Measurements from ENCODE around the gene RHBDD3. TPM values are rescaled to one million over a fixed set of nuclear protein-coding genes. Genes with fewer than 3 reads are reported as not detected.

The RHBDD3 gene
- total RNA-seq, 3 donors from 2014 or later (not counting 1 experiment from before 2014, with no cell fraction given): 16.6 to 20.9 (median 17.9) TPM

- H3K27ac ChIP-seq (ENCODE audit: low read length): no peak overlapping the region
- Mint-ChIP-seq H3K27me3 (ENCODE audit: low read depth in 2 of 2) (no peaks in the 10 kb centered on the region), H3K36me3 (no peaks in the 10 kb centered on the region), H3K4me3 (no peak overlapping the region), H3K9me3 (peaks cover 0 to 3% of the 10 kb centered on the region in 2 donors), H3K27ac (no peak overlapping the region), H3K4me1 (no peaks in the 10 kb centered on the region)
- no peaks in the 10 kb centered on the region for H3K9me3 ChIP-seq (ENCODE audit: control insufficient read depth, insufficient read depth, low read length)
- no peaks in the 10 kb centered on the region for H3K36me3 ChIP-seq (ENCODE audit: control insufficient read depth, insufficient read depth, low read length)
- DNase-seq (no peak), ATAC-seq (no peak)
- intact Hi-C loops (cut with micrococcal nuclease): no loop called here
- TF ChIP-seq, protein P1, sequence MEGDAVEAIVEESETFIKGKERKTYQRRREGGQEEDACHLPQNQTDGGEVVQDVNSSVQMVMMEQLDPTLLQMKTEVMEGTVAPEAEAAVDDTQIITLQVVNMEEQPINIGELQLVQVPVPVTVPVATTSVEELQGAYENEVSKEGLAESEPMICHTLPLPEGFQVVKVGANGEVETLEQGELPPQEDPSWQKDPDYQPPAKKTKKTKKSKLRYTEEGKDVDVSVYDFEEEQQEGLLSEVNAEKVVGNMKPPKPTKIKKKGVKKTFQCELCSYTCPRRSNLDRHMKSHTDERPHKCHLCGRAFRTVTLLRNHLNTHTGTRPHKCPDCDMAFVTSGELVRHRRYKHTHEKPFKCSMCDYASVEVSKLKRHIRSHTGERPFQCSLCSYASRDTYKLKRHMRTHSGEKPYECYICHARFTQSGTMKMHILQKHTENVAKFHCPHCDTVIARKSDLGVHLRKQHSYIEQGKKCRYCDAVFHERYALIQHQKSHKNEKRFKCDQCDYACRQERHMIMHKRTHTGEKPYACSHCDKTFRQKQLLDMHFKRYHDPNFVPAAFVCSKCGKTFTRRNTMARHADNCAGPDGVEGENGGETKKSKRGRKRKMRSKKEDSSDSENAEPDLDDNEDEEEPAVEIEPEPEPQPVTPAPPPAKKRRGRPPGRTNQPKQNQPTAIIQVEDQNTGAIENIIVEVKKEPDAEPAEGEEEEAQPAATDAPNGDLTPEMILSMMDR (IDR thresholded peaks at IDR 0.05): no peak
- H3K4me3 ChIP-seq (ENCODE audit: low read length): no peak overlapping the region
- 86% methylated on average over 1 of the region's 1 CpG for WGBS (ENCODE audit: insufficient coverage)
- no peaks in the 10 kb centered on the region for H3K4me1 ChIP-seq (ENCODE audit: control insufficient read depth, insufficient read depth, low read length)
- no peaks in the 10 kb centered on the region for H3K27me3 ChIP-seq (ENCODE audit: control insufficient read depth, insufficient read depth, low read length)
These were observed 34.4 kb downstream of the RHBDD3 start for GRCh38 chr22:29233277-29233877.

- Histone ChIP-seq H3K27ac (ENCODE audit: low read length) (no peak overlapping the region), H3K27me3 (ENCODE audit: control insufficient read depth, insufficient read depth, low read length) (no peaks in the 10 kb centered on the region), H3K36me3 (ENCODE audit: control insufficient read depth, insufficient read depth, low read length) (no peaks in the 10 kb centered on the region), H3K9me3 (ENCODE audit: control insufficient read depth, insufficient read depth, low read length) (no peaks in the 10 kb centered on the region), H3K4me1 (ENCODE audit: control insufficient read depth, insufficient read depth, low read length) (no peaks in the 10 kb centered on the region), H3K4me3 (ENCODE audit: low read length) (no peak overlapping the region)
- DNase-seq: no peak
- ATAC-seq: no peak
- Mint-ChIP-seq H3K9me3 (peaks cover 0 to 3% of the 10 kb centered on the region in 2 donors), H3K36me3 (no peaks in the 10 kb centered on the region), H3K4me3 (no peak overlapping the region), H3K27ac (no peak overlapping the region), H3K27me3 (ENCODE audit: low read depth in 2 of 2) (no peaks in the 10 kb centered on the region), H3K4me1 (no peaks in the 10 kb centered on the region)
- intact Hi-C loops (cut with micrococcal nuclease): no loop called here
- TF ChIP-seq, protein P1 (IDR thresholded peaks at IDR 0.05): no peak
- 84% methylated on average over 22 of the region's 22 CpGs for WGBS (ENCODE audit: insufficient coverage)
These were observed 35.5 kb downstream of the RHBDD3 start for GRCh38 chr22:29231971-29232959.

DNA sequence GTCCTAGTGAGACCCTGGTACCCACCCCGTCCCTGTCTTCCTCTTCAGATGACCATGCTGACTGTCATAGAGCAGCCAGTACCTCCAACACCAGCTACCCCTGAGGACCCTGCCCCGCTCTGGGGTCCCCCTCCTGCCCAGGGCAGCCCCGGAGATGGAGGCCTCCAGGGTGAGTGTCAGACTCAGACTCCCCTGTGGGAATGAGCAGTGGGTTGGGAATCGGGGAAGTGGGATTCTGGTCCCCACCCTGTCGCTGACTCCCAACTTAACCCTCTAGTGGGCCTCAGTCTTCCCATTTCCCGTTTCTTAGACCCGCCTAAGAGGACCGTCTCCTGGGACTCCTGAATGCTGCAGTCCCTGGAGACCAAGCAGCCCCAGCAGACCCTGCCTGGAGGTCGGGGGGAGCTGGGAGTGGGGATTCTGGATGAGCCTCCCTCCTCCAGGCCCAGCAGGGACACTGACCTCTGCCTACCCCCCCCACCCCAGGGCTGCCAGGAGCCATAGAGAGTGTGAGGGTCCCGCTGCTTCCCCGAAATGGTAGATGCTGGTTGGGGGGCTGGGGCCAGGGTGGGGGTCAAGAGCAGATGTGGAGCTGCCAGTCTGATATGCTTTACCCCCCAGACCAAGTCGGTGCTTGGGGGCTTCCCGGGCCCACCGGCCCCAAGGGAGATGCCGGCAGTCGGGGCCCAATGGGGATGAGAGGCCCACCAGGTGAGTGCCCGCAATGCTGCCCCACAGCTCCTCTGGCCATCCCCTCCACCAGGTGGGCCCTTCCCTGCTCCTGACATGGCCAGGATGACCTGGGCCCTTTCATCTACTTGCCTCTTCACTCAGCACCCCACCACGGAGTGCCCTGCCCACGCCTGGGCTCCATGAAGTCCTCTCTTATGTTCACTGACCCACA is 36.6 kb downstream of the RHBDD3 start:
- Mint-ChIP-seq H3K27ac (no peak overlapping the region), H3K9me3 (peaks cover 0 to 3% of the 10 kb centered on the region in 2 donors), H3K36me3 (no peaks in the 10 kb centered on the region), H3K27me3 (ENCODE audit: low read depth in 2 of 2) (no peaks in the 10 kb centered on the region), H3K4me3 (no peak overlapping the region), H3K4me1 (no peaks in the 10 kb centered on the region)
- H3K36me3 ChIP-seq (ENCODE audit: control insufficient read depth, insufficient read depth, low read length): no peaks in the 10 kb centered on the region
- no peak for ATAC-seq
- WGBS (ENCODE audit: insufficient coverage): 90% methylated on average over 18 of the region's 19 CpGs
- DNase-seq: no peak
- H3K27me3 ChIP-seq (ENCODE audit: control insufficient read depth, insufficient read depth, low read length): no peaks in the 10 kb centered on the region
- intact Hi-C loops (cut with micrococcal nuclease): no loop called here
- no peak overlapping the region for H3K4me3 ChIP-seq (ENCODE audit: low read length)
- H3K27ac ChIP-seq (ENCODE audit: low read length): no peak overlapping the region
- TF ChIP-seq, protein P1 (IDR thresholded peaks at IDR 0.05): no peak
- no peaks in the 10 kb centered on the region for H3K9me3 ChIP-seq (ENCODE audit: control insufficient read depth, insufficient read depth, low read length)
- H3K4me1 ChIP-seq (ENCODE audit: control insufficient read depth, insufficient read depth, low read length): no peaks in the 10 kb centered on the region
